GM11168 (cell line): Measurements from ENCODE around the gene ACTN4.
"Not testable (repeated sequence)": the region's sequence is repeated elsewhere in the genome, so short reads cannot be mapped to it uniquely, and the experiment has no call there.

Source experiments
- in situ Hi-C: fragments of 300-500 bp; cut with MboI; formaldehyde crosslinking; loops from one replicate; pipeline ENCODE4 v1.12.0; 2022; ENCODE audit warnings: low sequenced_read_pairs; ENCODE audit not compliant: unreplicated experiment

The ACTN4 gene

GRCh38 chr19:38647368-38647965 lies at the start of gene ACTN4:
TSS of gene ACTN4 (plus strand) at chr19:38647649. CDS start at chr19:38647746, 97 bp downstream.
- in situ Hi-C loops = no loop called here

- in situ Hi-C loops = no loop called here
Observed at GRCh38 chr19:38599722-38600121, 47.7 kb upstream of the ACTN4 start.

- in situ Hi-C loops = not testable (repeated sequence)
Observed at GRCh38 chr19:38602856-38603255, 44.6 kb upstream of the ACTN4 start.

GRCh38 chr19:38606131-38606530 lies 41.3 kb upstream of the ACTN4 start:
- in situ Hi-C loops = no loop called here

- in situ Hi-C loops = no loop called here
Observed at GRCh38 chr19:38614289-38614688, 33.2 kb upstream of the ACTN4 start.

- in situ Hi-C loops = no loop called here
Observed at GRCh38 chr19:38615007-38615581, 32.4 kb upstream of the ACTN4 start.

- in situ Hi-C loops = no loop called here
Observed at GRCh38 chr19:38616265-38616664, 31.2 kb upstream of the ACTN4 start.

GRCh38 chr19:38617283-38617763 lies 30.1 kb upstream of the ACTN4 start:
- in situ Hi-C loops = no loop called here

- in situ Hi-C loops = no loop called here
Observed at GRCh38 chr19:38617764-38618589, 29.5 kb upstream of the ACTN4 start, which contains the start of gene MAP4K1. TSS of gene MAP4K1 (minus strand) at chr19:38617953. CDS start at chr19:38617895, 58 bp downstream.

- in situ Hi-C loops = no loop called here
Observed at GRCh38 chr19:38618590-38619360, 28.7 kb upstream of the ACTN4 start, which contains the start of gene EIF3K. TSS of gene EIF3K (plus strand) at chr19:38619188. CDS start at chr19:38619269, 81 bp downstream.

GRCh38 chr19:38619361-38620174 lies 27.9 kb upstream of the ACTN4 start:
- in situ Hi-C loops = no loop called here

GRCh38 chr19:38624822-38625221 lies 22.6 kb upstream of the ACTN4 start:
- in situ Hi-C loops = no loop called here

- in situ Hi-C loops = no loop called here
Observed at GRCh38 chr19:38626401-38626800, 21.0 kb upstream of the ACTN4 start.

- in situ Hi-C loops = no loop called here
Observed at GRCh38 chr19:38629568-38629967, 17.9 kb upstream of the ACTN4 start.

GRCh38 chr19:38631301-38631700 lies 16.1 kb upstream of the ACTN4 start:
- in situ Hi-C loops = not testable (repeated sequence)

- in situ Hi-C loops = not testable (repeated sequence)
Observed at GRCh38 chr19:38631811-38632475, 15.5 kb upstream of the ACTN4 start.

- in situ Hi-C loops = no loop called here
Observed at GRCh38 chr19:38632476-38633213, 14.8 kb upstream of the ACTN4 start.
